Superior temporal gyrus (tissue), 1 donor: ENCODE measurements around the gene RENBP.
A peak's percentile ranks its signal among the peaks of the same experiment; 100 is the strongest.

Experiments
- DNase-seq: peaks from one replicate; pipeline ENCODE4 v3.0.0-alpha.2; 2016; ENCODE audit errors: extremely low spot score

Gene RENBP

GRCh38 chrX:153953892-153954557 lies 9.6 kb upstream of the RENBP start:
- no peak for DNase-seq

- DNase-seq = peak; percentile 71
Observed at GRCh38 chrX:153953342-153953830, 8.9 kb upstream of the RENBP start.

DNA sequence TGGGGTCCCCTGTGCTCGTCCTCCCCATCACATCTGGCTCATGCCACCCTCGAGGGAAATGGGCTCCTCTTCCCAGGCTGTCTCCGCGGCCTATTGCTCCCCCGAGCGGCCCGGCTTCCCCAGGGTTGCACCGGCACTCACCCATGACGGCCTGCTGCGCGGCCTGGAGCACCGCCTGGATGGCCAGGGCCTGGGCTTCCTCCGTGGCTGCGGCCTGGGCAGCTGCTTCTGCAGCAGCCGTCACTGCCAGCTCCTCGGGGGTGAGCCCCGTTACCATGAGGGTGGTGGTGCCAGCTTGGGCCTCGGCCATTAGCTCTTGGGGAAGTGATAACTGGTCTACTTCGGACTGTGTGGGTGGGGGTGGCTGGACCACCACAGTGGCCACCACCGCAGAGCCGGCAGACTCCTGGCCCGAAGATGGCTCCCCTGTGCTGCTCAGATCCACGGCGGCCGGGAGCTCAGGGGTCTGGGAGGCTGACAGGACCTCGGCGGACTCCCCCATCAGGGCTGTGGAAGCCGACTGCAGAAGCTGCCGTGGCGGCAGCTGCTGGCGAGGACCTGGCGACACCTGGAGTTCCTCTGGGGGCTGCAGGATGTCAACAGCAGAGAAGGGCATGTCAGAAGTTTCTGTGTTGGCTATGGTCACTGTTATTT lies 8.1 kb upstream of the RENBP start:
- no peak for DNase-seq

GRCh38 chrX:153951683-153952372 lies 7.4 kb upstream of the RENBP start:
- DNase-seq = no peak

GRCh38 chrX:153950127-153950526 lies 5.7 kb upstream of the RENBP start:
- DNase-seq = no peak

DNA sequence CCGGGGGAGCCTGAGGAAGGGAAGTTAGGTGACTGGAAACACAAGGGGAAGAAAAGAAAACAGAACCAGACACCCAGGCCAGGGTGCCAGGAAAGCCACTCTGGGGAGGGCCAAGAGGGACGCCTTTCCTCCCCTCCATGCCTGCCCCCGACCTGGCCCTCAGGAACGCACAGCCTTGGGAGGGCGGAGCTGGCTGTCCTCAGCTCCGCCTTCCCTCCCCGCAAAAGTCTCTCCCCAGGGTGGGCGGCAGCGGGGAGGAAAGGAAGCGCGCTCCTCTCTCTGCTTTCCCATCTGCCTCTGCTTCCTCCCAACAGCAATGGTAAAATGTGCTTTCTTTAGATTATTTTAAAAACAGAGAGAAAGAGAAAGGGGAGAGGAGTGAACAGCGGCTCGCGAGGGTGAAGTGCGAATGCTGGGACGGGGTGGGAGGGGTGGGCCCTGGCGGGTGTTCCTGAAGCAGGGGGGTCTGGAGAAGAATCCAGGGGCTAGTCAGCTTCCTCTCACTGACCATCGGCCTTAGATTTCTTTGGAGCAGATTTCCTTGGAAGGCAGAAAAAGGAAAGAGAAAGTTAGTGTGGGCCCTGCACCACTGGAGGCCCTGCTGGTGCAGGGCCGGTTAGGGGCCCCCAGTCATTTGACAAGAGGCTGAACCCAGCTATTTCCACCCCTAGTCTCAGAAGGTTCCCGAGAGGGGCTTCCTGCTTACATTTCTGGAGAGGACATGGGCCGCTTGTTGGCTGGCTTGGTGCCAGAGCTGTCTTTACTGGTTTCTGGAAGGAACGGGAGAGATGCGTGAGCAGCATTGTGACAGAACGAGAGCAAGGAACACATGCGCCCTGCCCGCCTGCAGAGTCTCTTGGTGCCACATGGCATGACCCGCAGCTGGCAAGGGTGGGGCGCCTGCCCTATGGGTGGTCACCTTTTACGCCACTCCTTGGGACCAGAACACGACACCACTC lies 4.7 kb upstream of the RENBP start:
- no peak for DNase-seq

DNA sequence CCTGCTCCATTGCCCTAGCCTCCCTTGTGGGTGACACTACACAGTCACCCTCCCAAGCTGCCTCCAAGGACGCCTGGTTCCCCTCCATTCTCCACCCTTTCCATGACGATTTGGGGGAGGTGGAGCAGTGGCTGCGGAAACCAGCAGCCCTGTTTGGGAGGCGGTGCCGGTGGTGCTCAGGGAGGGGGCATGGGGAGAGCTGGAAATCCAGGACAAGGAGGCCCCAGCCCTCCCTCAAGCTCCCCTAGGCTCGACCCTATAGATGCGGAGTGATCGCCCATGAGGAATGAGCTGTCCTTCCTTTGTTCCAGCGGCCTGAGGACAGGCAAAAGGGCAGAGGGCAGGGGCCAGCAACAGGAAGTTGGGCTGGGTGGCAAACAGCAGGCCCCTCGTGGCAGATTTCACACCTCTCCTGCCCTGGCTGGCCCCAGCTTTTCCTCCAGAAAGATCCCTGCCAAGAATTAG lies 3.6 kb upstream of the RENBP start:
- DNase-seq = no peak

DNA sequence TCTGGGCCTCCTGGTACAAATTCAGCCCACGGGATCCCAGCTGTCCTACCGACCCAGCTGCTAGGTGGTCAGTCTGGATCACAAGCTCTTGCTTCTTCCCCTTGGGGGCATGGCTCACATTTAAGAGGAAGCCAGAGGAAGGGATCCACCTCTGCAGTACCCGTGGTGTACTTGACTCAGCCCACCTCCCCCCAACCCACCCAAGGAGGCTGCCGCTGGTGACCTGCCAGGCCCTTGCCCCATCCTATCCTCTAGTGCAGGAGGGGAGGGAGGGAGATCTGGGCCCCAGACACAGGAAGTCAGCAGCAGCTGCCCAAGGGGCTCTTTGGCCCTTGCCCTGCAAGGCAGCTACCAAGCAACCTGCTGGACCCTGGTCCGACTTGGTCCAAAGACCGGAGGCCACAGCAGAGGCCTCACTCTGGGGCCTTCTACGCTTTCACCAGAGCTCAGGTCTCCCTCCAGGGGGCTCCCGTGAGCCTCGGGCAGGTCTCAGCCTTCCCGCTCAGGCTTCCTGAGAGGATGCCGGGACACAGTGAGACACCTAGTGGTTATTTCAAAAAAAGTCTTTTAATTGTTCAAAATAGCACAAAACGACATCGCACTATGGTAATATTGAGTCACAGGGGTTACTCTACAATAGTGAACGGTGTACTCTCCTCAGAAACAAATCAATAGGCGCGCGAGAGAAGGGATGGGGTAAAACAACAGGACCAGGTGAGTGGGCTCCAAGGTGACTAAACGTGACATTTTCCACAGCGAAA lies 2.7 kb upstream of the RENBP start:
- peak; percentile 68 for DNase-seq

- no peak for DNase-seq
Observed at GRCh38 chrX:153945956-153946943, 1.8 kb upstream of the RENBP start.

- DNase-seq = no peak
Observed at GRCh38 chrX:153944800-153945150, 332 bp upstream of the RENBP start.

DNA sequence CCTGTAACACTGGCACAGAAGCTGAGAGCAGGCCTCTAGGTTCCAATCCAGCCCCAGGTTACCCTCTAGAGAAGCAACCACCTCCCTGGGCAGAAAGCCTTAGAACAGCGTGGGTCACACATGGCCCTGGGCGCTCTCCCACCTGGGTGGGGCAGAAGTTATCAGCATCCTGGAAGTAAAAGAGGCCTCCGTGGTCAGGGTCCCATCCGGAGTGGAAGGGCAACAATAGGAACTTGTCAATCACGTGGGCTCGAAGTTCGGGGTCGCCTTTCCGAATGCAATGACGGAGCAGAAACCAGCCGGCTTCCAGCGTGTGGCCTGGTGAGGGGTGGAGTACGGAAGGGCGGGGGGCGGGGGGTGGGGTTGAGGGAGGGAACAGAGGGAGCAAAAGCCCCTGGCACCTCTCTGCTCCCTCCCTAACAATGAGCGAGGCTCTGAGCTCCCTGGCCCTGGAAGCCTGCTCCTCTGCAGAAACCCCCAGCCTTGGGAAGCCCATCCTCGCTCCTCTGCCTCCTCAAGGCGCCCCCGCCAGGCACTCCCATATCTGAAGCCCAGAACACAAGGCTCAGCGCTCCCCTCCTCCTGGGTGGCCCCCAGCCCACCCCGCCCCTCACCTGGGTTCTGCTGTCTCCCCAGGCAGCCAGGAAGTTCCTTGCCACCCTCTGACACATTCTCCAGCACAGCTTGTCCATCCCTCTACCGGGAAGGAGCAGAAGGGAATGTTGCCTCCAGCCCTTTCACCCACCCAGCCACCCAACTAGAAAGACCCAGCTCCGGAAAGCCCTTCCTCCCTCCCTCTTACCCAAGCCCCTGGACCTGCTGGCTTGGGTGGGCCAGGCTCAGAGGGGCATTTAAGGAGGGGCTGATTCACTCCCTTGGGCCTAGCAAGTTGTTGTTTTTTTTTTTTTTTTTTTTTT lies 2.8 kb downstream of the RENBP start:
- DNase-seq = no peak

- DNase-seq = no peak
Observed at GRCh38 chrX:153939573-153939972, 4.9 kb downstream of the RENBP start.

DNA sequence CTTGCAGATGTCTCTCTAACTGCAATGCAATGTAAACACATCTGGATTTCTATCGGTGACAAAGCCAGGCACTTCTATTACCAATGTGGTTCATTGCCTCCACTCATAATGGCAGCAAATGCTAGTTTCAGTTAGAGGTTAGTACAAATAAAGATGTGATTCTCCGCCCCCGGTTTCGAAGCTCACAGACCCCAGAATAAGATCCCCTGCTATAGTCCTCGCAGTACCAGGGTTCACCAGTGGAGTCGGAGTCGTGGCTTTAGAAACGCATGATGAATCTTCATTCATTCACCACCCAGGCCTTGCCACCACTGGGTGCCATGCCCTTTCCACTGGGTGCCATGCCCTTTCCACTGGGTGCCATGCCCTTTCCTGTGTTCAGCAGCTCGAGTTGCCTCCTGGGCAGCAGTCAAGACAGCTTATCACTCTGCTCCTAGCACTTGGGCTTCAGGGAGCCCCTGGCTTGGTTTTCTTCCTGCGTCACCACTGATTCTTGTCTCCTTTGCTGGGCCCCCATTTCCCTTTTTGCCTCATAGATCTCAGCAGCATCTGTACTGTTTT lies 6.1 kb downstream of the RENBP start:
- no peak for DNase-seq

DNA sequence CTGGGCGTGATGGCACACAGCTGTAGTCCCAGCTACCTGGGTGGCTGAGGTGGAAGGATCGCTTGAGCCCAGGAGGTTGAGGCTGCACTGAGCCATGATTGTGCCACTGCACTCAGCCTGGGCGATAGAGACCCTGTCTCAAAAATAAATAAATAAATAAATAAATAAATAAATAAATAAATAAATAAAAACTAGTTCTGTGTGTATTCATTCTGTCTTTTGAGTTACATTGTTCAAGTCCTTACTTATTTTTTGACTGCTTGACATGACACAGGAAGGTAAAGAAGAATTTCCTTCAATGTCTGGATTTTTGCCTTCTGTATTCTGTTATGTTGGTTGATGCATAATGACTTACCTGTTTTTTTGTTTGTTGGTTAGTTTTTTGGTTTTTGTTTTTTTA lies 7.4 kb downstream of the RENBP start:
- DNase-seq = no peak

GRCh38 chrX:153935326-153935851 lies 9.1 kb downstream of the RENBP start:
- no peak for DNase-seq

GRCh38 chrX:153934762-153935325 lies 9.6 kb downstream of the RENBP start, which contains the start of gene NAA10:
Gene NAA10 (minus strand): TSS chrX:153935037. CDS start chrX:153934904, 133 bp downstream.
- DNase-seq = peak; percentile 54

GRCh38 chrX:153934148-153934761 lies 10.2 kb downstream of the RENBP start:
- no peak for DNase-seq
